ENCODE results near the gene PFKL. TPM values are rescaled to one million over a fixed set of nuclear protein-coding genes. Genes with fewer than 3 reads are reported as not detected.
"Not testable (repeated sequence)": the region's sequence is repeated elsewhere in the genome, so short reads cannot be mapped to it uniquely, and the experiment has no call there.

The PFKL gene
- total RNA-seq, 1 donor from 2014 or later: 48.7 TPM

DNA sequence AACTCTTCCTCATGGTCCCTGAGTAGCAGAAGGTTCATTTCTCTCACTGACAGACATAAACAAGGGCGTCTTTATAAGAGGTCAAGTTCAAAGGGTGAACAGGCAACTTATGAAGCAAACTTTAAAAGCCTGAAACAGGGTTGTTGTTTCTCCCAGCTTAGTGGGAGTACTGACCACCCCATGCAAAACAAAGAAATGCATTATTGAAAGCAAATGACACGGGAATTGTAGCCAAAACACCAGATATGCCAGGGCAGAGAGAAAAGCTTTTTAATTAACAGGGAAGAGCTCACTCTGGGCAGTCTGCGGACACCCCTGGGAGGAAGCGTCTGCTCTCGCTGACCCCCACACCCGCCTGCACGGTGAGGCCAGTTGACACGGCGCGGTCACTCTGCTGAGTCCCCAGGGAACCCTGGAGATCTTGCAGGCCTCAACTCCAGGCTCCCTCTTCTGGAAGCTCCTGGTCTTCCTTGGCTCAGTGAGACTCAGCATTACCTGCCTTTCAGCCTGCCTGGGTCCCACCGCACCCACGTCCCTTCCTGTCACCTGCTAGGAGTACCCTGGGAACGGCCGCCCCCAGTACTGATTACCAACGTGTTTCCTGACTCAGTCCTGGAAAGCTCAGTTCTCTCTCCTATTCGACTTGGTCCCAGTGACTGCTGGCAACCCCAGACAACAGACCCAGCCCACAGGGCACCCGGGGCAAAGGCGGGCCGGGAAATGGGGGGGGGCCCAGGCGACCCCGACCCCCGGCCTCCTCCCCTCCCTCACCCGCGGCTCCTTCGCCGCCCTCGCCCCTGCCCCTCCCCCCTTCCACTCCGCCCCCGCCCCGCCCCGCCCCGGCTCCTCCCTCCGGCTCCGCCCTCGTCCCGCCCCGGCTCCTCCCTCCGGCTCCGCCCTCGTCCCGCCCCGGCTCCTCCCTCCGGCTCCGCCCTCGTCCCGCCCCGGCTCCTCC, 38.4 kb downstream of the PFKL start:
- no peak for TF ChIP-seq EZH2phosphoT487 (IDR thresholded peaks at IDR 0.05)
- TF ChIP-seq, protein P1, sequence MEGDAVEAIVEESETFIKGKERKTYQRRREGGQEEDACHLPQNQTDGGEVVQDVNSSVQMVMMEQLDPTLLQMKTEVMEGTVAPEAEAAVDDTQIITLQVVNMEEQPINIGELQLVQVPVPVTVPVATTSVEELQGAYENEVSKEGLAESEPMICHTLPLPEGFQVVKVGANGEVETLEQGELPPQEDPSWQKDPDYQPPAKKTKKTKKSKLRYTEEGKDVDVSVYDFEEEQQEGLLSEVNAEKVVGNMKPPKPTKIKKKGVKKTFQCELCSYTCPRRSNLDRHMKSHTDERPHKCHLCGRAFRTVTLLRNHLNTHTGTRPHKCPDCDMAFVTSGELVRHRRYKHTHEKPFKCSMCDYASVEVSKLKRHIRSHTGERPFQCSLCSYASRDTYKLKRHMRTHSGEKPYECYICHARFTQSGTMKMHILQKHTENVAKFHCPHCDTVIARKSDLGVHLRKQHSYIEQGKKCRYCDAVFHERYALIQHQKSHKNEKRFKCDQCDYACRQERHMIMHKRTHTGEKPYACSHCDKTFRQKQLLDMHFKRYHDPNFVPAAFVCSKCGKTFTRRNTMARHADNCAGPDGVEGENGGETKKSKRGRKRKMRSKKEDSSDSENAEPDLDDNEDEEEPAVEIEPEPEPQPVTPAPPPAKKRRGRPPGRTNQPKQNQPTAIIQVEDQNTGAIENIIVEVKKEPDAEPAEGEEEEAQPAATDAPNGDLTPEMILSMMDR (IDR thresholded peaks at IDR 0.05): peak; percentile 38
- TF ChIP-seq EZH2 (IDR thresholded peaks at IDR 0.05): no peak
- Mint-ChIP-seq H3K36me3 (no peaks in the 10 kb centered on the region), H3K27me3 (ENCODE audit: insufficient read depth, low read depth) (peaks cover 8% of the 10 kb centered on the region), H3K27ac (no peak overlapping the region), H3K4me3 (peak overlapping the region; percentile 76), H3K9me3 (no peaks in the 10 kb centered on the region), H3K4me1 (peaks cover 22% of the 10 kb centered on the region)
- Histone ChIP-seq H3K9ac (no peak overlapping the region), H3K79me2 (ENCODE audit: low read depth) (no peaks in the 10 kb centered on the region), H3K4me1 (no peaks in the 10 kb centered on the region), H3K27ac (no peak overlapping the region), H3F3A (ENCODE audit: low read depth) (peaks cover 8% of the 10 kb centered on the region), H3K4me3 (peak overlapping the region; percentile 61), H3K9me3 (ENCODE audit: low read depth) (no peaks in the 10 kb centered on the region), H2AFZ (replicated peaks) (peak overlapping the region; percentile 82), H4K20me1 (ENCODE audit: low read depth) (peaks cover 6% of the 10 kb centered on the region), H3K4me2 (peak overlapping the region; percentile 95), H3K36me3 (no peaks in the 10 kb centered on the region), H3K27me3 (no peaks in the 10 kb centered on the region)
- DNase-seq (ENCODE audit: low spot score): peak; percentile 71

DNA sequence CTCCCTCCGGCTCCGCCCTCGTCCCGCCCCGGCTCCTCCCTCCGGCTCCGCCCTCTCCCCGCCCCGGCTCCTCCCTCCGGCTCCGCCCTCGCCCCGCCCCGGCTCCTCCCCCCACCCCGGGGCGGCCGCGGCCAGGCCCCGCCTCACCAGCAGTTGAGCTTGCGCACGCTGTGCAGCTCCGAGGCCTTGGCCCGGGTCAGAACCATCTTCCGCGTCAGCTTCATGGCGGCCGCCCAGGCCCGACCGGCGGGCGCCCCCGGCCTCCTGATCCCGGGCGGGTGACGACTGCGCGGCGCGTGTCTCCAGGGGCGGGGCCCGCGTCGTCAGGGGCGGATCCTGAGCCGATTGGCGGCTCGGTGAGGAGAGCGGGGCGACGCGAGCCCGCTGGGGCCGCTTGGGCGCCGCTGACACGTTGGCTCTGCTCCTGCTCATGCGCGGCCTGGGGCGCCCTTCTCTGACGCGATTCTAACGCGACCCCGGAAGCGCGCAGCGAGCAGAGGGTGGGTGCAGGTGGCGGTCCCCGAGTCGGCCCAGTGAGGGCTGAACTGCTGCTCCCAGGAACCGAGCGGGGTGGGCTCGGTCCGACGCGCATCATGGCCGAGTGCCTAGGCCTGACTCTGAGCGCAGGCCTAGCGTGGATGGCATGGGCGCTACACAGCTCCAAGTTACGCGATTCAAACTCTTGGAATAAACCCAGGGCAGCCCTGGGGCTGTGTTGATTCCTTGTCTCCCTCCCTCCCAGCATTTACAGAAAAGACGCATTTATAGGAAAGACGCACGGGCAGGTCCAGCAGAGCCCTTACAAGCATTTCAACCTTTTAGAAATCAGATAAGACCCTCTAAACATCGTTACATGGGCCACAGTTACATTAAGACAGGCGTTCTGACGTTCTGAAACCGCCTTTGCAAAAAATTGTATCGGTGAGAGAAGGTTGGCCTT, 39.4 kb downstream of the PFKL start, which contains the start of gene CFAP410:
CFAP410 (minus strand) TSS at position 420 of the 940 bp plus-strand sequence; CDS start at position 224, 196 bp downstream.
- DNase-seq (ENCODE audit: low spot score): peak; percentile 99
- peak within 1 kb of the TSS; percentile 95 for H3K4me2 ChIP-seq
- H3K27ac Mint-ChIP-seq: peak within 1 kb of the TSS; percentile 77
- H4K20me1 ChIP-seq (ENCODE audit: low read depth): peaks cover 6% of the 10 kb centered on the region
- H3K27me3 ChIP-seq: no peaks in the 10 kb centered on the region
- H3K36me3 Mint-ChIP-seq: no peaks in the 10 kb centered on the region
- H3K9me3 ChIP-seq (ENCODE audit: low read depth): no peaks in the 10 kb centered on the region
- peak within 1 kb of the TSS; percentile 93 for H3K27ac ChIP-seq
- peaks cover 22% of the 10 kb centered on the region for H3K4me1 Mint-ChIP-seq
- H3K4me1 ChIP-seq: no peaks in the 10 kb centered on the region
- no peaks in the 10 kb centered on the region for H3K36me3 ChIP-seq
- peak within 1 kb of the TSS; percentile 93 for H3K4me3 Mint-ChIP-seq
- no peaks in the 10 kb centered on the region for H3K9me3 Mint-ChIP-seq
- H3K4me3 ChIP-seq: peak within 1 kb of the TSS; percentile 84
- H3K79me2 ChIP-seq (ENCODE audit: low read depth): no peaks in the 10 kb centered on the region
- peaks cover 8% of the 10 kb centered on the region for H3F3A ChIP-seq (ENCODE audit: low read depth)
- peak within 1 kb of the TSS; percentile 97 for H2AFZ ChIP-seq (replicated peaks)
- peak within 1 kb of the TSS; percentile 76 for H3K9ac ChIP-seq
- H3K27me3 Mint-ChIP-seq (ENCODE audit: insufficient read depth, low read depth): peaks cover 8% of the 10 kb centered on the region
- no peak for TF ChIP-seq EZH2phosphoT487 (IDR thresholded peaks at IDR 0.05)
- TF ChIP-seq, protein P1 (IDR thresholded peaks at IDR 0.05): no peak
- TF ChIP-seq EZH2 (IDR thresholded peaks at IDR 0.05): no peak

DNA sequence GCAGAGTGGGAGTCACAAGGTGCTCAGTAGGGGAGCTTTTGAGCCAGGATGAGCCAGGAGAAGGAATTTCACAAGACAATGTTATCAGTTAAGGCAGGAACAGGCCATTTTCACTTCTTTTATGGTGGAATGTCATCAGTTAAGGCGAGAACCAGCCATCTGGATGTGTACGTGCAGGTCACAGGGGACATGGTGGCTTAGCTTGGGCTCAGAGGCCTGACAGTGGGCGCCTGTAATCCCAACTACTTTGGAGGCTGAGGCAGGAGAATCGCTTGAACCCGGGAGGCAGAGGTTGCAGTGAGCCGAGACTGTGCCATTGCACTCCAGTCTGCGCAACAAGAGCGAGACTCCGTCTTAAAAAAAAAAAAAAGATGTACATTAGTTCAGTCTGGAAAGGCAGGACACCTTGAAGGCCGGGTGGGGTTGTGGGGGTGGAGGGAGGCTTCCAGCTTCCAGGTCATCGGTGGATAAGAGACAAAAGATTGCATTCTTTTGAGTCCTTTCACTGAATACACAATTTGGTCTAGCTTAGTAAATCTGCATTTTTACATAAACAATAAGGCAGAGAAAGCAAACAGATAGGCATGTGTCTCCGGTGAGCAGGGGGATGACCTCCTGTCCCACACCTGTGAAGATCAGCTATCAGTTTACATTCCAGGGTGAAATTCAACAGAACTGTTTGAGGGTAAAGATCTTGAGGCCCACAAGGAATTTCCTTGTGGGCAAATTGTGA, 42.0 kb downstream of the PFKL start:
- H3K36me3 Mint-ChIP-seq; H3K36me3 ChIP-seq; H3K4me3 Mint-ChIP-seq; H3K79me2 ChIP-seq (ENCODE audit: low read depth); H3K9me3 ChIP-seq (ENCODE audit: low read depth); H3K27ac ChIP-seq; DNase-seq (ENCODE audit: low spot score); H3K4me3 ChIP-seq; H3K27ac Mint-ChIP-seq; H3K9me3 Mint-ChIP-seq; H4K20me1 ChIP-seq (ENCODE audit: low read depth); H3K9ac ChIP-seq; H3K27me3 ChIP-seq; H3F3A ChIP-seq (ENCODE audit: low read depth); H3K4me1 ChIP-seq; H3K27me3 Mint-ChIP-seq (ENCODE audit: insufficient read depth, low read depth); H3K4me2 ChIP-seq: not testable (repeated sequence)
- H3K4me1 Mint-ChIP-seq: peaks cover 22% of the 10 kb centered on the region
- H2AFZ ChIP-seq (replicated peaks): peak overlapping the region; percentile 24

DNA sequence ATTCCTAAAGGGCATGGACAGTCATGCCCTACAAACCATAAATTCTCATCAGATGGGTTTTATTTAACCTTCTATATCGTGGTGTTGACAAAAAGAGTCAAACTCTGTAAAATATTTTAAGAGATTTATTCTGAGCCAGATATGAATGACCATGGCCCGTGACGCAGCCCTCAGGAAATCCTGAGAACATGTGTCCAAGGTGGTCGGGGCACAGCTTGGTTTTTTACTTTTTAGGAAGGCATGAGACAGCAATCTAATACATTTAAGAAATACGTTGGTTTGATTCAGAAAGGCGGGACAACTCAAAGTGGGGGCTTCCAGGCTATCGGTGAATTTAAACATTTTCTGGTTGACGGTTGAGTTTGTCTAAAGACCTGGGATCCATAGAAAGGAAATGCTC, 43.1 kb downstream of the PFKL start:
- H3K4me3 ChIP-seq, H3K4me3 Mint-ChIP-seq: not testable (repeated sequence)

More for the DNA sequence above, 43.1 kb downstream of the PFKL start:
- not testable (repeated sequence) for H3K9me3 Mint-ChIP-seq; H3K79me2 ChIP-seq (ENCODE audit: low read depth); H3K27me3 Mint-ChIP-seq (ENCODE audit: insufficient read depth, low read depth); H4K20me1 ChIP-seq (ENCODE audit: low read depth); H3K9ac ChIP-seq; H2AFZ ChIP-seq (replicated peaks); DNase-seq (ENCODE audit: low spot score); H3K36me3 Mint-ChIP-seq; H3K27me3 ChIP-seq; H3K4me2 ChIP-seq; H3K36me3 ChIP-seq; H3K27ac Mint-ChIP-seq; H3K27ac ChIP-seq; H3K9me3 ChIP-seq (ENCODE audit: low read depth); H3K4me1 ChIP-seq; H3F3A ChIP-seq (ENCODE audit: low read depth)
- H3K4me1 Mint-ChIP-seq: peaks cover 16% of the 10 kb centered on the region

Measured in neural progenitor cell (in vitro differentiated cells).